Esophagus (tissue), 2 donors: ENCODE data around the gene NRXN3. TPM values are rescaled to one million over a fixed set of nuclear protein-coding genes. Genes with fewer than 3 reads are reported as not detected.

ENCODE experiments used
- H3K27ac ChIP-seq, 2 donors: one replicate each; pipeline ENCODE4 v1.5.1; 2013; ENCODE audit warnings: low read depth in 2 of 2, mild to moderate bottlenecking in 2 of 2, inconsistent platforms in 1 of 2, low read length in 1 of 2, moderate library complexity in 1 of 2
- H3K27me3 ChIP-seq, 2 donors: one replicate each; pipeline ENCODE4 v1.6.1; 2013; ENCODE audit warnings: low read length in 2 of 2, control low read depth in 1 of 2, mild to moderate bottlenecking in 1 of 2; ENCODE audit not compliant: insufficient read depth in 2 of 2, control insufficient read depth in 1 of 2
- H3K36me3 ChIP-seq, 2 donors: one replicate each; pipeline ENCODE4 v1.6.1; 2013; ENCODE audit warnings: low read length in 1 of 2; ENCODE audit not compliant: control insufficient read depth in 2 of 2, insufficient read depth in 2 of 2
- H3K4me1 ChIP-seq, 2 donors: one replicate each; pipeline ENCODE4 v1.6.1; 2013; ENCODE audit warnings: low read length in 1 of 2; ENCODE audit not compliant: control insufficient read depth in 2 of 2, insufficient read depth in 2 of 2
- H3K4me3 ChIP-seq, 2 donors: one replicate each; pipeline ENCODE4 v1.5.1; 2013; ENCODE audit warnings: low read length in 2 of 2, mild to moderate bottlenecking in 2 of 2, low read depth in 1 of 2, moderate library complexity in 1 of 2
- H3K9me3 ChIP-seq, 2 donors: one replicate each; pipeline ENCODE4 v1.6.1; 2013; ENCODE audit warnings: mild to moderate bottlenecking in 2 of 2, low read depth in 1 of 2, low read length in 1 of 2, moderate library complexity in 1 of 2; ENCODE audit not compliant: control insufficient read depth in 2 of 2, insufficient read depth in 1 of 2
- WGBS, 2 donors: extraction: QIAGEN DNeasy Blood & Tissue Kit; methylation state at CpG; one replicate each; pipeline ENCODE4 v1.1.7; 2013; 5-methylcytosine and 5-hydroxymethylcytosine counted together
- polyA plus RNA-seq, 2 donors: library from polyadenylated mRNA; stranded (reverse); fragments of 200-250 nt; gene quantifications; one replicate each; pipeline ENCODE4 v1.2.3, GENCODE V29; 2013
- donor health status: healthy with polysubstance abuse.
- donor health status: Bipolar disorder and iron deficiency.

Gene NRXN3
- polyA plus RNA-seq, 2 donors = 1.7 to 2.2 TPM

DNA sequence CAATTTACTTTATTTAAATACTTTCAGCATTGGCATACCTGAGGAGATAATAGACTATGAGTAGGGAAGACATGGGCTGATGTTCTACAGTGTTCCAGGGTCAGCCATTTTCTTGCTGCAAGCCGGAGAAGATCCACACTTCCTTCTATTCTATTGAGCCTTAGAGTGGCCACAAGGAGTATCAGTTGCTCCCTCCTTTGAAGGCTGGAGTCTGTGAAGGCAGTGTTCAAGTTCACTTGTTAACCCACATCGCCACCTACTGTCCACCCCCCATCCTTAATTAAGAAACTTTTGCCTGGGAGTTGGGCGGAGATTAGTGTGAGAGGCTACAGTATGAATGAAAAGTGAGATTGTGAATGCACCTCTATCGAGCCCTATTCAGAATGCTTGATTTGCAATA, 666.6 kb downstream of the NRXN3 start:
- Histone ChIP-seq H3K27ac (no peak overlapping the region), H3K27me3 (no peaks in the 10 kb centered on the region), H3K36me3 (no peaks in the 10 kb centered on the region), H3K4me3 (no peak overlapping the region), H3K4me1 (no peaks in the 10 kb centered on the region), H3K9me3 (no peaks in the 10 kb centered on the region)
- WGBS, 2 donors = 14 to 20% methylated on average over 4 of the region's 4 CpGs

DNA sequence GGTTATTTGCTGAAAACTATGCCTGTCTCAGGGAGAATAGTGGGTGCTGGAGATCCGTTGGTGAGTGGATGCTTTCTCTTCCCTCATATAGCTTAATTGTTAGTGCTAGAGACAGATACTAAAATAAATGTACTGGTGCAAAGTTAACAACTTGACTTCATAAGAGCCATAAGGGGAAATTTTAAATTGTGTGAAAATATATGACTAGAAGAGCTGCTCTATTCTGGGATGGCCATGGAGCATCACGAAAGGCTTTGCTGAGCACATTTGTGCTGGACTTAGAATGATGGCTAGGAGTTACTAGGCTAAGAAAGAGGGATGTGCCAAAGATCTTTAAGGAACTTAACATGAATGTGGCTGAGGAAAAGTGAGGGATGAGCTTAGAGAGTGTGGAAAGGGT, 668.8 kb downstream of the NRXN3 start:
- 69 to 72% methylated on average over 2 of the region's 2 CpGs for WGBS, 2 donors
- Histone ChIP-seq H3K9me3 (no peaks in the 10 kb centered on the region), H3K27me3 (no peaks in the 10 kb centered on the region), H3K27ac (no peak overlapping the region), H3K4me1 (no peaks in the 10 kb centered on the region), H3K36me3 (no peaks in the 10 kb centered on the region), H3K4me3 (no peak overlapping the region)

DNA sequence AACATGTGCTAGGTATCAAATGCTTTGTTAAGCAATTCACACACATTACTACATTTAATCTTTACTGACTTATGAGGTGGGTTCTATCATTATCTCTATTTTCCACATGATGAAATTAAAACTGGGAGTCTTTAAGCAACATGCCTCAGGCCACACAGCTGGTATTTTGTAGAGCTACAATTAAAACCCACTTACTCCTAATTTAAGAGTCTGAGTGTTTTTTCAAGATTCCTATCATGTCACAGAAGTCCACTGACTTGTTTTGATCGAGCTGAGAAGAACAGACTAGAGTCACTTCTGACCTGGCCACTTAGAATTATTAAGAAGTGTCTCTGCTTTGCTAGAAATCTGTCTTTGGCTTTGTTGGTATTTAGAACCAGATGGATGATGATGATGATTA, 670.7 kb downstream of the NRXN3 start:
- Histone ChIP-seq H3K9me3 (no peaks in the 10 kb centered on the region), H3K4me1 (no peaks in the 10 kb centered on the region), H3K4me3 (no peak overlapping the region), H3K27me3 (no peaks in the 10 kb centered on the region), H3K27ac (no peak overlapping the region), H3K36me3 (no peaks in the 10 kb centered on the region)
- 32 to 44% methylated on average over 1 of the region's 1 CpG for WGBS, 2 donors

DNA sequence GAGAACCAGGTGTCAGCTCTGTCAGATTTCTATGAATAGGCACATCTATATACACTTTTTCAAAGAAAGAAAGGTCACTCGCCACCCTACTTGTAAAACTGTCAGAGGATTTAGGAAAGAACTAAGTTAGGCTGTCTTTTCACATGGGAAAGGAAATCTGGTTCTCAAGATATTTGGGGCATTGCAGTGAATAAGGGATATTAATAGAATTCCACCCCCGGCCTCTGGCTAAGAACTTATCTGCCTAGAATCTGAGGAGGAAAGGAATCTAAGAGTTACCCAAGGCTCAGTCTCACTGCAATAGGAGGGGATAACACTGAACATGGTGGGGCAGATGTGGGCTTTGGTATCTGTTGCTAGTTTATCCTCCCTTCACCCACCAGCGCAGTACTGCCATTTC, 677.6 kb downstream of the NRXN3 start:
- Histone ChIP-seq H3K27me3 (no peaks in the 10 kb centered on the region), H3K27ac (no peak overlapping the region), H3K4me1 (no peaks in the 10 kb centered on the region), H3K9me3 (no peaks in the 10 kb centered on the region), H3K4me3 (no peak overlapping the region), H3K36me3 (no peaks in the 10 kb centered on the region)
- 76 to 80% methylated on average over 3 of the region's 3 CpGs for WGBS, 2 donors

DNA sequence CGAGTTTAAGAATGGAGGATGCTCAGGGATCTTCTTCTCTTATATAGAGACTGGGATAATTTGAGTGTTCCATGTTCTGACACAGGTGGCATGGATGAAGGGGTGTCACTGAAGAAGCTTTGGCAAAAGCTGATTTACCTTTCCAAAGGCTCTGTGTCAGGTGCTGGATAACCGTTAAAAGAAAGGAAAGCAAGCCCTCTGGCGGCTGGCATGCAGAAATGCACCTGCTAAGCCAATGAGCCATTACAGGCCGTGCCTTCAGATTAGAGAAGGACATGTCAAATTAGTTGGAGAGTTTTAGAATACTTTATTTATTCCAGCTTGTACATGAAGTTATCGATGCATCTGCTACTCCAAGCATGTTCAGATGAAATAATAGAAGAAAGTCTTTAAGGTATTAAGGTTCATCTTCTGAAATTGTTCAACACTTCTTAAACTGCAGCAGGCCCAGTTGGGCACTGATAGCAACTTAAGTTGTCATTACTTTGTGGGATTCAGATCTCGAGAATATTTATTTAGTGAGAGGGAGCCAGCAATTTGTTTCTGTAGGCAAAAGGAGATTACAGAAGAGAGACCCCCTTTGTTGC, 678.2 kb downstream of the NRXN3 start:
- 20 to 21% methylated on average over 6 of the region's 6 CpGs for WGBS, 2 donors
- Histone ChIP-seq H3K9me3 (no peaks in the 10 kb centered on the region), H3K27ac (no peak overlapping the region), H3K27me3 (no peaks in the 10 kb centered on the region), H3K36me3 (no peaks in the 10 kb centered on the region), H3K4me3 (no peak overlapping the region), H3K4me1 (no peaks in the 10 kb centered on the region)

DNA sequence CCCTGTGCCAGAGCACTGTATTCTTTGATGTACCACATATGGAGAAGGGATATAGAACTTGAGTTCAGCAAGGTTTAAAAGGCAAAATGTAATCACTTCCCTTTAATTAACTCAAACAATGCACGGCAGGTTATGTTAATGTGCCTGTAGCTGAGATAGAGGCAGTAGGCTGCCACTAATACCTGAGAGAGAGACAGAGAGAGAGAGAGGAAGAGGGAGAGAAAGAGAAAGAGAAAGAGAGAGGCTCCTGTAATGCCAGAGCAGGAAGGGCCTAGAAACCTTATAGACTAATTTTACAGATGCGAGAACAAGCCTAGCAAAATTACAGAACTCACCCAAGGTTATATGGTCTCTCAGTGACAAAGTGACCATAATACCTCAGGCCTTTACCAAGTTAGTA, 679.8 kb downstream of the NRXN3 start:
- no peaks in the 10 kb centered on the region for H3K4me1 ChIP-seq
- H3K4me3 ChIP-seq = no peak overlapping the region
- no peaks in the 10 kb centered on the region for H3K36me3 ChIP-seq
- WGBS, 2 donors = 66 to 74% methylated on average over 2 of the region's 2 CpGs
- no peaks in the 10 kb centered on the region for H3K27me3 ChIP-seq
- no peaks in the 10 kb centered on the region for H3K9me3 ChIP-seq
- H3K27ac ChIP-seq = no peak overlapping the region

DNA sequence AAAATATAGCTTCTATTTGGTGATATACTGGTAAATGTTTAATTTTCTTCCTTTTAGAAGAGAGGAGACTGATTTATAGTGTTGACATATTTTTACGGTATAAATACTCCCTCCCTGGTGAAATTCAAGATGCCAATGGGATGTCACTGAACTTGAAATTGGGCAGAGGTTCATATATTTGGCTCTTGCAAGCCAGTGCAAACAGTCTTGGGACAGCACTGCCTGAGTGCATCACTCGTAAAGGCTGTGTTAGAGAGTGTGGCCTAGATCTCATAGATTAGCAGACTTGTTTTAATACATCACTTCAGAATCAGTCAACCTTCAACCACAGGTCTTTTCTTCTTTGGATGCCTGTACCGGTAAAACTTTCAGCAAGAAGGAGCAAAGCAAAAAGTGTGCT, 681.0 kb downstream of the NRXN3 start:
- 61% methylated on average over 3 of the region's 3 CpGs for WGBS, 2 donors
- no peaks in the 10 kb centered on the region for H3K36me3 ChIP-seq
- H3K27ac ChIP-seq = no peak overlapping the region
- no peaks in the 10 kb centered on the region for H3K27me3 ChIP-seq
- no peaks in the 10 kb centered on the region for H3K4me1 ChIP-seq
- no peak overlapping the region for H3K4me3 ChIP-seq
- H3K9me3 ChIP-seq = no peaks in the 10 kb centered on the region

DNA sequence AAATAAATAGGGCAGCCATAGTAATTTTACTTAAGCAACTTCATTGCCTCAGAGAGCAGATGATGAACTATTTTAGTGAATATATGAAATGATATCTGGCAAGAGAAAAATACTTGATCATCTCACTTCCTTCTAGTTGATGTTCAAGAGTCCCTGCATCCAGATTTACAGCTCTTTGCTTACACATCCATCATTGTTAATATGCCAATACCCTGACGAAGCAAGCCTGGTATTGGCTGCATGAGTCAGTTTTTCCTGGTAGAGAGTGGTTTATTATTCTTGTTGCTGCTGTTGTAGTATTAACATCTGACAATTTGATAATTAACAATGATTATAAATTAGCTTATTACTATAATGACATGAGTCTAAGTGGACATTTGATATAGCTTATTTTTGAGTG, 681.9 kb downstream of the NRXN3 start:
- no peaks in the 10 kb centered on the region for H3K9me3 ChIP-seq
- no peak overlapping the region for H3K4me3 ChIP-seq
- H3K36me3 ChIP-seq = no peaks in the 10 kb centered on the region
- H3K4me1 ChIP-seq = no peaks in the 10 kb centered on the region
- H3K27me3 ChIP-seq = no peaks in the 10 kb centered on the region
- no peak overlapping the region for H3K27ac ChIP-seq
- 31 to 50% methylated on average over 1 of the region's 1 CpG for whole genome bisulfite sequencing, 2 donors

DNA sequence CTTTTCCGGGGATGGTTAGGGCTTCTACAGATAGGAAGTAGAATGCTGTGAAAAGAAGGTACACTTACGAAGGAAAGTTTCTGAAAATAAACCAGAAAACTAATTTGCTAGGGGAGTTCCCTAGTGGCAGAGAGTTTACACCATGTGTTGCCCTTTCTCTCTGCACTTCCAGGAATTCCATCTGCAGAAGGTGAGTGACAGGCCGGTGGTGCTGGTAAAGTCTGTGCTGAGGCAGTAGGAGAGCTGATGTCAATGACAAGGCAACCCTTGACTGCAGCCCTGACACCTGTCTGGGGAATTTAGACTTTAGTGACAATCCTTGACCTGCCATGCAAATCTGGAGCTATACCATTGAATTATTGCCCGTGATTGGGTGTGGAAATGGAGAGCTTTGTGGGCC, 687.8 kb downstream of the NRXN3 start:
- H3K4me1 ChIP-seq = no peaks in the 10 kb centered on the region
- WGBS, 2 donors = 60 to 64% methylated on average over 4 of the region's 4 CpGs
- H3K36me3 ChIP-seq = no peaks in the 10 kb centered on the region
- no peaks in the 10 kb centered on the region for H3K27me3 ChIP-seq
- H3K9me3 ChIP-seq = no peaks in the 10 kb centered on the region
- H3K27ac ChIP-seq = no peak overlapping the region
- no peak overlapping the region for H3K4me3 ChIP-seq

DNA sequence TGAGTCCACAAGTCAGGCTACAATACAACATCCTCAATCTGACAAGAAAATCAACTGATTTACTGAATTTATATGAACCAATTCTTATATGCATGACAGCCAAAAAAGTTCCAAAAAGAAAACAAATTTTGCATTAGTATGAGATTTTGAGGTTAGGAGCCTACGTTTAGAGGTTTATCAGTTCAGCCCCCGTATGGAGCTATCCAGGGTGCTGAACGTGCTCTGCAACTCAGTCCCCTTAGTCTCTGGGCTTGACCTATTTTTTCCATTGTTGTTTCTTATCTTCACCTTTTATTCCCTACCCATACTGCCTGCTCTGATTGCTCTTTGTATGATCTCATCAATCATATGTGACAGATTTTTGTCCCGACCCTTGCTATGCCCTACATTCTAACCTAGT, 693.0 kb downstream of the NRXN3 start:
- WGBS, 2 donors = 4% methylated on average over 4 of the region's 4 CpGs
- no peaks in the 10 kb centered on the region for H3K36me3 ChIP-seq
- H3K9me3 ChIP-seq = no peaks in the 10 kb centered on the region
- no peaks in the 10 kb centered on the region for H3K27me3 ChIP-seq
- no peak overlapping the region for H3K27ac ChIP-seq
- H3K4me1 ChIP-seq = no peaks in the 10 kb centered on the region
- H3K4me3 ChIP-seq = no peak overlapping the region
